Right hindlimb (tissue), 1 donor: Measurements from ENCODE around the gene MAP4K5.
A peak's percentile ranks its signal among the peaks of the same experiment; 100 is the strongest.

Experiments
- DNase-seq: peaks from one replicate; pipeline ENCODE4 v3.0.0-alpha.2; 2018

Gene MAP4K5

DNA sequence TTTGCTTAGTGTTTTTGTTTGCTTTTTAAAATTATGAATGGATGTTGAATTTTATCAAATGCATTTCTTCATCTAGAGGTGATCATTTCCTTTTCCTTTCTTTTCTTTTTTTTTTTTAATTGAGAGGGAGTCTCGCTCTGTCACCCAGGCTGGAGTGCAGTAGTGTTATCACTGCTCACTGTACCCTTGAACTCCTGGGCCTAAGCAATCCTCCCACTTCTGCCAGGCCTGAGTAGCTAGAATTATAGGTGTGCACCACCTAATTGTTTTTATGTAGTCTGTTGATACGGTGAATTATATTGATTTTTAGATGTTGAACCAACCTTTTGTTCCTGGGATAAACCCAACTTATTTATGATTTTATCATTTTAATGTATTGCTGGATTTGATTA lies 134.2 kb downstream of the MAP4K5 start:
- no peak for DNase-seq

DNA sequence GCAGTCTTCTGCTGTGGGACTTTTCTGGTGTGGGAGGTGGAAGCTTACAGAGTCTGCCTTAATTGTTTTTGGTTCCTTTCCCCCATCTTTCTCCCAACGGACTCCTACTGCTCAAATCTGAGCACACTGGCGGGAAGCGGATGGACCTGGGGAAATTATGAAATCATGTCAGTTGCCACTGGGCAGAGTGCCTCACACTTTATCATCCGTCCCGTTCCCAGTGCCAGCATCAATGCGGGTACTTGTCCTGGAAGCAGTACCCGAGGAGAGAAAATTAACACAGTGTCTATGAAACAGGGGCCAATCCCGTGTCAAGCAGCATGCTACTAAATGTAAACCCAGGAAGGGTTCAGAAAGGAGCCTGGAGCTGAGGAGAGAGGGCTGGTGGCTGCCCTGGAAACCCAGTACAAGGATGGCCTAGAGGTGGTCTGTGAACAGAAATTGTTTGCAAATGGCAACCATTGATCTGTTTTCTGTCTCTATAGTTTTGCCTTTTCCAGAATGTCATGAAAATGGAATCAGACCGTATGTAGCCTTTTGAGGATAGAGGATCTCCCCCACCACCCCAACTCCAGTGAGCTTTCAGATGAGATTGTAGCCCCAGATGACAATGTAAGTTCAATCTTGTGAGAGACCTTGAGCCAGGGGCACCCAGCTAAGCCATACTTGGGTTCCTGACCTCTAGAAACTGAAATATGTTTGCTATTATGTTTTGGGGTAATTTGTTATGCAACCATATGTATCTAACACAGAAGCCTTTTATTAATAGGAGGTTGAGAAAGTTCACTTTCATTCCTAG lies 134.8 kb downstream of the MAP4K5 start:
- peak; percentile 30 for DNase-seq

DNA sequence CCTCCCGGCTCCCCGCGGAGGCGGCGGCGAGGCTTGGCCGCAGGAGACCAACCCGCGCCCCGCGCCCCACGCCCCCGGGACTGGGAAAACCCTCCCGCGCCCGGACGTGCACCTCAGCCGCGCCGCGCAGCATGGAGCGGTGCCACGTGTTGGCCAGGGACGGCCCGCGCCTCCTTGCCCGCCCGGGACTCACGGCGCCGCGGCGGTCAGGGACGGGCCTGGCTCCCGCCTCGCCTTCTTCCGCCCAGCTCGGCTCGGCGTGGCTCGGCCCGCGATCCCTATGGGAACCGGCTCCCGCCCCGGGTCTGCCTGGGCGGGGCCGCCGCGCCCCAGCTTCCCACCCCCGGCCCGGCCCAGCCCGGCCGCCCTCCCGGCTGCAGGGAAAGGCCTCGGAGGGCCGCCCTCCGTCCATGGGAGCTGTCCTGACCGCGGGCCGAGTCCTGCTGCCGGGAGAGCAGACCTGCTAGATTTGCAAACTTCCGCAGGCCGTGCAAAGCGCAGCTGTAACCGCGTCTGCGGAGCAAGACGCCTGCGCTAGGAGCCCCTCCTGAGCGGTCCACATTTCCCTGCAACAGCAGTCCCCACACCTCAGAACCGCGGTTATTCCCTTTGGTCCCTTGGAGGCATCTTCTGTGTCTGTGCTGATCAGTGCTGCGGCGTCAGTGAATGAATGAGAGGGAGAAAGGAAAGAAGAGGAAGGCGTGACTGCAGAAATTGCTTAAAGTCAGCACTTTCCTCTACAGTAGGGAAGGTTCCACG lies 135.6 kb downstream of the MAP4K5 start, which contains the start of gene CDKL1:
Gene CDKL1 (minus strand): TSS at position 251 of the 759 bp plus-strand sequence. CDS start 1,013 bp downstream, outside the sequence.
- DNase-seq = peak; percentile 82

GRCh38 chr14:50395448-50395847 lies 136.9 kb downstream of the MAP4K5 start:
- no peak for DNase-seq

DNA sequence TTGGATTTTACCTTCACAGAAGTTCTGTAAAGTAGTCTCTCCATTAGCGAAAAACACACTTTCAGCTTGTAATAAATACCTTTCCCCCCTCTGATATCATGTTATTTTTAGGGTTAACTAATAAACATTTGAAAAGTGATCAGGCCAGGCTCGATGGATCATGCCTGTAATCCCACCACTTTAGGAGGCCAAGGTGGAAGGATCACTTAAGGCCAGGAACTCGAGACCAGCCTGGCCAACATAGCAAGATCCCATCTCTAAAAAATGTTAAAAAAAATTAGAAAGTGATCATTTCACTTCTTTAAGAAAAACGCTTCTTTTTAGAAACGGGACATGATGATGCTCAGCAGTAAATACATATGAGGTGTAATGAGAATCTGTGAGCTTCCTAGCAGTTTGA lies 137.7 kb downstream of the MAP4K5 start:
- no peak for DNase-seq

- DNase-seq = no peak
Observed at GRCh38 chr14:50389668-50390441, 142.5 kb downstream of the MAP4K5 start.

- no peak for DNase-seq
Observed at GRCh38 chr14:50388256-50388931, 144.0 kb downstream of the MAP4K5 start.

GRCh38 chr14:50387548-50387947 lies 144.8 kb downstream of the MAP4K5 start:
- no peak for DNase-seq

GRCh38 chr14:50383618-50384225 lies 148.6 kb downstream of the MAP4K5 start:
- DNase-seq = no peak

DNA sequence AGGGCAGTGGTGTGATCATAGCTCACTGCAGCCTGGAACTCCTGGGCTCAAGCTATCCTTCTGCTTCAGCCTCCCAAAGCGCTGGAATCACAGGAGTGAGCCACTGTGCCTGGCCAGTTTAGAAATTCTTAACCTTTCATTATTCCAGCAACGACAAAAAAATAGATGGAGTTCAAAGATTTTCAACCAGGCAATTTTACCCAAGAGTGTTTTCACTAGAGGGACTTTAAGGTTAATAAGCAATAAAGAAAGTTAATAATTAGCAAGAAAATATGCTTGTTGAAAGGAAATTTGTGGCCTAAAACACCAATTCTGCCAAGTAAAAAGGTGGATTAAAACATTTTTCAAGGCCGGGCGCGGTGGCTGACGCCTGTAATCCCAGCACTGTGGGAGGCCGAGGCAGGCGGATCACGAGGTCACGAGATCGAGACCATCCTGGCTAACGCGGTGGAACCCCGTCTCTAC lies 150.5 kb downstream of the MAP4K5 start:
- DNase-seq = no peak

GRCh38 chr14:50381008-50381407 lies 151.4 kb downstream of the MAP4K5 start:
- DNase-seq = no peak

GRCh38 chr14:50380455-50380854 lies 151.9 kb downstream of the MAP4K5 start:
- DNase-seq = no peak

GRCh38 chr14:50379563-50379962 lies 152.8 kb downstream of the MAP4K5 start:
- DNase-seq = no peak

DNA sequence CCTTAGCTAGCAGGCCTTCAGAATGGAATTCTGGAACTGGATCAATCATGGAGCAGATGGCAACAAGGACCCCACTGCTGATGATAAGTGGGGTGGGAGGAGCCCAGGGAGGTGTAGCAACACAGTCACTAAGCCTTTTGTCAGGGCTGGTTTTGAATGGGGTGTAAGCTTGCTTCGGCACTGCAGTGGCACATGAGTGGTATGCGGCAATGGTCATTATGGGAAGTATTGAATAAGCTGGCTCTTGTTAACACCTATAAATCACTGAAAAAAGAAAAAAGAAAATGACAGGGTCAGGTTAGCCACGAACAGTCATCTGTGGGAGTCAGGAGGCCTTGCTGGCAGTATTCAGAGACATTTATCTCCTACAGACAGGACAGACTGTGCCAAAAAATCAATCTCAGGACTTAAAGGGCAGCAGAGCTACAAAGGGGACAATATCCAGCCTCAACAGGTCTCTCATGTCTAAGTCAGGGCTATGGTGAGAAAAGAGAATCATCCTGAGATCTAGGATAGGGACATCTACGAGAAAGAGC lies 154.8 kb downstream of the MAP4K5 start:
- no peak for DNase-seq

DNA sequence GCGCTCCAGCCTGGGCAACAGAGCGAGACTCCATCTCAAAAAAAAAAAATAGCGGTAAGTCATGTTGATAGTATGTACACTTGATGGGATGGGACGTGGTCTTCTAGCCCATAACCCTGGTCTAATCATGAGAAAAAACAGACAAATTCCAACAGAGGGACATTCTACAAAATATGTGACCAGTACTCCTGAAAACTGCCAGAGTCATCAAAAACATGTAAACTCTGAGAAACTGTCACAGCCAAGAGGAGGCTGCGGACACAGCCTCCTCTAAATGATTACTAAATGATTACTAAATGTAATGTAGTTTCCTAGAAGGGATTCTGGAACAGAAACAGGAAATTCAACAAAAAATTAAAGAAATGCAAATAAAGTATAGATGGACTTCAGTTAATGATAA lies 156.6 kb downstream of the MAP4K5 start:
- DNase-seq = no peak

DNA sequence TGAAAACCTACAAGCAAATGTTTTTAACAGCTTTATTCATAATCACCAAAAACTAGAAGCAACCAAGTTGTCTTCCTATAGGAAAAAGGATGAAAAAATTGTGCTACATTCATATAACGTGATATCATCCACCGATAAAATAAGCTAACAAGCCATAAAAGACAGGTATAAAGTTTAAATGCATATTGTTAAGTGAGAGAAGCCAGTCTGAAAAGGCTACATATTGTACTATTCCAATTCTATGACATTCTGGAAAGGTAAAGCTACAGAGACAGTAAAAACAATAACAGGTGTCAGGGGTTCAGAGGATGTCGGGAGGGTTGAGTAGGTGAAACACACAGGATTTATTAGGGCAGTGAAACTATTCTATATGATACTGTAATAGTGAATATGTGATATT lies 158.4 kb downstream of the MAP4K5 start:
- no peak for DNase-seq

DNA sequence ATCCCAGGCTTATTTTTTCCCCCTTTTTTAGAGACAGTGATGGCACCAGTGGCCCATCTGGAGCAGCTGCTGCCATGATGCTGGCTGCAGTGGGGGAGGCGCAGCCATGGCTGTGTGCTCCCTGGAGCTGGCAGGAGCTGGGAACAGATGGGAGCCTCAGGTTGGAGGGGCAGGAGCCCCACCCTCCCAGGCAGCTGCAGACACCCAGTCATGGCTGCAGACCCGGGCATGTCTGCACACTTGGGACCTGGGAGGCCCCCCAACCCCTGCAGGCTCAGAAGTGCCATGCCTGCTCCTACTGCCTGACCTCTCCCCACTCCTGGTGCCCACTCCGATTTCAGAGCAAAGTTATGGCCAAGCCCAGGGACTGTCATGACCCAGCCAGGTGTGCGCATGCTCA lies 160.8 kb downstream of the MAP4K5 start:
- no peak for DNase-seq
